GM12873 (cell line): ENCODE measurements around the gene VWA5A.

Source experiments
- TF ChIP-seq, protein P1 (sequence below): IDR thresholded peaks from 2 replicates; pipeline ENCODE4 v1.5.1; 2012; ENCODE audit warnings: low read depth, mild to moderate bottlenecking, moderate library complexity, low read length, control low read depth; ENCODE audit not compliant: insufficient read depth; ENCODE audit errors: missing control alignments

The VWA5A gene

DNA sequence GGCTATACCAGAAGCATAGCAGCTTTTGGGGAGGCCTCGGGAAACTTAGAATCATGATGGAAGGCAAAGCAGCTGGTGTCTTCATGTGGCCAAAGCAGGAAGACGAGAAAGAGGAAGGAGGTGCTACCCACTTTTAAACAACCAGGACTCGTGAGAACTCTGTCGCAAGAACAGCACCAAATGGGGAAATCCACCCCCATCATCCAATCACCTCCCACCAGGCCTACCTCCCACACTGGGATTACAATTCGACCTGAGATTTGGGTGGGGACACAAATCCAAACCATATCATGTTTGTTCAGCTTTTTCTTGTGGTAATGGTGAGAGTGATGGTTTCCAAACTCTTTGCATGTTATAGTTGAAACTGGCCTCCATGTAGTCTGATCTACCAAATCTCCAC lies 35.4 kb downstream of the VWA5A start:
- TF ChIP-seq, protein P1, sequence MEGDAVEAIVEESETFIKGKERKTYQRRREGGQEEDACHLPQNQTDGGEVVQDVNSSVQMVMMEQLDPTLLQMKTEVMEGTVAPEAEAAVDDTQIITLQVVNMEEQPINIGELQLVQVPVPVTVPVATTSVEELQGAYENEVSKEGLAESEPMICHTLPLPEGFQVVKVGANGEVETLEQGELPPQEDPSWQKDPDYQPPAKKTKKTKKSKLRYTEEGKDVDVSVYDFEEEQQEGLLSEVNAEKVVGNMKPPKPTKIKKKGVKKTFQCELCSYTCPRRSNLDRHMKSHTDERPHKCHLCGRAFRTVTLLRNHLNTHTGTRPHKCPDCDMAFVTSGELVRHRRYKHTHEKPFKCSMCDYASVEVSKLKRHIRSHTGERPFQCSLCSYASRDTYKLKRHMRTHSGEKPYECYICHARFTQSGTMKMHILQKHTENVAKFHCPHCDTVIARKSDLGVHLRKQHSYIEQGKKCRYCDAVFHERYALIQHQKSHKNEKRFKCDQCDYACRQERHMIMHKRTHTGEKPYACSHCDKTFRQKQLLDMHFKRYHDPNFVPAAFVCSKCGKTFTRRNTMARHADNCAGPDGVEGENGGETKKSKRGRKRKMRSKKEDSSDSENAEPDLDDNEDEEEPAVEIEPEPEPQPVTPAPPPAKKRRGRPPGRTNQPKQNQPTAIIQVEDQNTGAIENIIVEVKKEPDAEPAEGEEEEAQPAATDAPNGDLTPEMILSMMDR = no peak

DNA sequence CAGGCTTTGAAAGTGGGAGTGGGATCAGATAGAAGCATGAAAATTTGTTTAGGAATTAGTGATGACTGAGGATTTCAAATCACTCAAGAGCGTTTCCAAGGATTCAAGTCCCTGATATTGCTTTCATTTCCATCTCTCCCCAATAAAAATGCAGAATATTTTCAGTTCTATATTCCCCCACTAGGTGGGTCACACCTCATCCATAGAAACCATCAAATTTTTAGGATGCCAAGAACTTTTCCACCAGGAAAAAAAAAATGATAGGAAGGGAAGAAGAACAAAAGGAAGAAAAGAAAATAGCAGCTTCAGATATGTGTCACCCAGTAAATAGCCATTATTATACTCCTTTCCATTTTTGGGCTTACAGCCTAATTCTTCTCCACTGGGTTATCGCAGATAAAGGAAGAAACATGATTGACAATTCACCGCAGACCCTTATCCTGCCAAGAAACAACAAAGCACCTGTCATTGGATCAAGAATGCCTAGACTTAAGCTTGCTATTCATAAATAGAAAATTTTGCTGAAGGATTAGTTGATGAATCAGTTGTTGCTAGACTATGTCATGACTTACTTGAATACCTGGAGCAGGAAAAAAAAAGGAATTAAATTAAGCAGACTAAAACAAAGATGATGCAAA lies 37.6 kb downstream of the VWA5A start:
- TF ChIP-seq, protein P1 = no peak

DNA sequence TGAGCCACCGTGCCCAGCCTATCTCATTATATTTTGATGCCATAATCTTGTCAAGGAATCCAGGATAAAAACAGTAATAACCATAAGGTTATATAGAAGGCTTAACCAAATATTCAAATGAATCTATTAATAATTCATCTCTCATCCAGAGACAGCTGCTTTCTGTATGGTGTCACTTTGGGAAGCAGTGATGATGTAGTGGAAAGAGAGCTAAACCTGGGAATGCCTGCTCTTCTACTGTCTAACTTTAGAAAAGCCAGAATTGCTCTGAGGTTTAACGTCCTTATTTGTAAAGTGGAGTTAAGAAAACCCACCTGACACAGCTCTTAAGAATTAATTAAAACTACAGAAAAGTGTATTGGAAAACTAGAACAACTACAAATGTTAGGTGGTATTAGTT lies 38.6 kb downstream of the VWA5A start:
- TF ChIP-seq, protein P1 = no peak

DNA sequence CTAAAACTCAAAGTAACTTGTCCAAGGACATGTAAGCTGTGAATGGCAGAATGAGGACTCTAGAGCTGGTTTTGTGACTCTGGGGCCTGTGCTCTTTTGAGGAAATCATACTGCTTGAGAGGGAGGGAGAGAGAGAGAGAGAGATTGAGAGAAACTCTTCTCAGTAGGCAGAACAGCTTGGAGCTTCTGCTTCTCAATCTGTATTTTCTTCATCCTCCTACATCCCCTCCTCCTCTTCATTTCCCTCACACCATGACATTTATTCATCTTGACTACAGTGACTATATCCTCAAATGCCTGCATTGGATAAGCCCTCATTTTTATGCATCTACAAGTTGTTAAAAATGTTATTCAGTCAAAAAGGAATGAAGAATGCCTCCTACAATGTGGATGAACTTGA lies 44.2 kb downstream of the VWA5A start:
- TF ChIP-seq, protein P1 = no peak

DNA sequence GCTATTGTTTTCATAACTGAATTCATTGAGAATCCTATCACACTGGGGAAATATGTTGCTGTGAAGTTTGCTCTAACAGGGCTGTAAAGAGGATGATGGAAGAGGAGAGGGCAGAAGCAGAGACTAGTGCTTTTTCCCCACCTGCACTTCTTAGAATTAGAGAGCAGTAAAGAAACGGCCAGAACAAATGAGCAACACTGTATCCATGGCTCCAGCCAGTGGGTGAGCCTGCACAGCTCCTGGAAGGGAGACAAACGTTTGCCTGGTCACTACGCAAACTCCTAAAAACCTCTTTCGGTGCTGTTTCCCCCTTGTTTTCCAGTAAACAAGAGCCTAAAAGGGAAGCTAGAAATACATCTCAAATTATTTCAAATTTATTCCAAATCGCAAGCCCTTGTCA lies 45.7 kb downstream of the VWA5A start:
- TF ChIP-seq, protein P1 = no peak

DNA sequence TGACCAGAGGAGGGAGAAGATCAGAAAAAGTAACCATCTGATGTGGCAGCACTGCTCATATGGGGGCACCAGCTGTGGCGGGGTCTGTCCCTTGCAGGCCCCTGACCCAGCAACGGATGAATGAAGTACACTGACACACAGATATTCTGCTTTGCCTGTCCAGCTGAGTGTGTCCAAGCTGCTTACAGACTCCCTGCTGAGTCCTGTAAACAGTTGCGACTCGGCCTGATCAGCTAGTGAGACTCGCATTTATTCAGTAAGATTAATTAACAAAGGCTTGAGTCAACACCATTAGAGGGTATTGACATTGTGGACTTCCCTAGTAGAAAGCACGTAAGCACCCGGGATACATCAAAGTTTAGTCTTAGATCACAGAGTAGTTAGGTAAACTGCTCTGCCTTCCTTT lies 52.6 kb downstream of the VWA5A start:
- TF ChIP-seq, protein P1 = no peak

DNA sequence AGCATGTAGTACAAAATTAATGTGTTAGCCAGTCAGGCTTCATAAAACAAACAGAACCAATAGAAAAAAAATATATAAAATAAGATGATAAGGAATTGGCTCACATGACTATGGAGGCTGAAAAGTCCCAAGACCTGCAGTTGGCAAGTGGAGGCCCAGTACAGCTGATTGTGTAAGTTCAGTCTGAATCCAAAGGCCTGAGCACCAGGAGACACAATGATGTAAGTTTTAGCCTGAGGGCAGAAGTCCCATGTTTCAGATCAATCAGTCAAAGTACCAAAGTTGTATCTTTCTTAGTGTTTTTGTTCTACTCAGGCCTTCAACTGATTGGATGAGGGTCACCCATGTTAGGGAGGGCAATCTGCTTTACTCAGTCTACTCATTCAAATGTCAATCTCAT lies 53.5 kb downstream of the VWA5A start:
- TF ChIP-seq, protein P1 = no peak
